RWPE2 (cell line): ENCODE data around the gene LRRC2.

Experiments used
- ATAC-seq: fragments of 200-7000 bp; cut with Tn5 transposase; 3 replicates; pipeline ENCODE4 v1.9.1; 2021; ENCODE audit warnings: low read depth
- DNase-seq: peaks from one replicate; pipeline ENCODE4 v3.0.0-alpha.2; 2020; ENCODE audit warnings: low spot score
- H3K27ac ChIP-seq: fragments of 450-650 bp; 2 replicates; pipeline ENCODE4 v1.5.1; 2017; ENCODE audit warnings: mild to moderate bottlenecking; ENCODE audit not compliant: poor library complexity, severe bottlenecking
- H3K27me3 ChIP-seq: fragments of 250-450 bp; sonication (Bioruptor Pico); 2 replicates; pipeline ENCODE4 v1.5.1; 2021; ENCODE audit warnings: mild to moderate bottlenecking, moderate library complexity; ENCODE audit not compliant: insufficient read depth, poor library complexity, severe bottlenecking
- H3K36me3 ChIP-seq: fragments of 250-450 bp; sonication (Bioruptor Pico); 2 replicates; pipeline ENCODE4 v1.5.1; 2020; ENCODE audit warnings: low read depth, mild to moderate bottlenecking, moderate library complexity
- H3K4me1 ChIP-seq: fragments of 250-450 bp; sonication (Bioruptor Pico); 2 replicates; pipeline ENCODE4 v1.5.1; 2021; ENCODE audit warnings: mild to moderate bottlenecking, moderate library complexity; ENCODE audit not compliant: insufficient read depth, poor library complexity, severe bottlenecking
- H3K4me3 ChIP-seq: fragments of 250-450 bp; sonication (Bioruptor Pico); 2 replicates; pipeline ENCODE4 v1.5.1; 2021; ENCODE audit warnings: mild to moderate bottlenecking, moderate library complexity; ENCODE audit not compliant: severe bottlenecking
- H3K9me3 ChIP-seq: fragments of 250-450 bp; sonication (Bioruptor Pico); 2 replicates; pipeline ENCODE4 v1.5.1; 2021; ENCODE audit warnings: mild to moderate bottlenecking, moderate library complexity; ENCODE audit not compliant: severe bottlenecking
- CTCF ChIP-seq: fragments of 450-650 bp; IDR thresholded peaks from one replicate; pipeline ENCODE4 v1.5.1; 2017; ENCODE audit warnings: mild to moderate bottlenecking, moderate library complexity; ENCODE audit not compliant: poor library complexity, severe bottlenecking

Gene LRRC2

GRCh38 chr3:46484911-46485778, 81.0 kb downstream of the LRRC2 start:
- Histone ChIP-seq H3K36me3 (no peaks in the 10 kb centered on the region), H3K27ac (no peak overlapping the region), H3K4me3 (no peak overlapping the region), H3K4me1 (peaks cover 3% of the 10 kb centered on the region), H3K27me3 (no peaks in the 10 kb centered on the region), H3K9me3 (no peaks in the 10 kb centered on the region)
- DNase-seq (no peak), ATAC-seq (no peak)
- no peak for TF ChIP-seq CTCF

GRCh38 chr3:46484388-46484787, 81.7 kb downstream of the LRRC2 start:
- no peak for ATAC-seq
- Histone ChIP-seq H3K27me3 (no peaks in the 10 kb centered on the region), H3K9me3 (no peaks in the 10 kb centered on the region), H3K27ac (no peak overlapping the region), H3K4me1 (no peaks in the 10 kb centered on the region), H3K36me3 (no peaks in the 10 kb centered on the region), H3K4me3 (no peak overlapping the region)
- no peak for DNase-seq
- no peak for TF ChIP-seq CTCF

- ATAC-seq (no peak), DNase-seq (no peak)
- Histone ChIP-seq H3K9me3 (no peaks in the 10 kb centered on the region), H3K27ac (no peak overlapping the region), H3K4me3 (no peak overlapping the region), H3K4me1 (no peaks in the 10 kb centered on the region), H3K27me3 (no peaks in the 10 kb centered on the region), H3K36me3 (no peaks in the 10 kb centered on the region)
- no peak for TF ChIP-seq CTCF
Observed at GRCh38 chr3:46483825-46484224, 82.3 kb downstream of the LRRC2 start.

- no peaks in the 10 kb centered on the region for H3K4me1 ChIP-seq
- TF ChIP-seq CTCF, result no peak
- H3K9me3 ChIP-seq, result no peaks in the 10 kb centered on the region
- no peak for DNase-seq
- no peak overlapping the region for H3K27ac ChIP-seq
- no peak overlapping the region for H3K4me3 ChIP-seq
- no peaks in the 10 kb centered on the region for H3K36me3 ChIP-seq
- H3K27me3 ChIP-seq, result no peaks in the 10 kb centered on the region
- ATAC-seq, result peak; percentile 75
Observed at GRCh38 chr3:46482632-46483350, 83.3 kb downstream of the LRRC2 start.

GRCh38 chr3:46481636-46482035, 84.5 kb downstream of the LRRC2 start:
- no peak for ATAC-seq
- no peak overlapping the region for H3K27ac ChIP-seq
- no peaks in the 10 kb centered on the region for H3K36me3 ChIP-seq
- DNase-seq, result no peak
- H3K27me3 ChIP-seq, result no peaks in the 10 kb centered on the region
- H3K9me3 ChIP-seq, result no peaks in the 10 kb centered on the region
- no peak overlapping the region for H3K4me3 ChIP-seq
- TF ChIP-seq CTCF, result no peak
- no peaks in the 10 kb centered on the region for H3K4me1 ChIP-seq
